Mononuclear cell (primary cell): ENCODE measurements around the gene TNIP1. TPM values are rescaled to one million over a fixed set of nuclear protein-coding genes. Genes with fewer than 3 reads are reported as not detected.

ENCODE experiments used
- total RNA-seq: library from RNA; depleted of rRNA; stranded (reverse); fragments of >200 nt; gene quantifications from one replicate; pipeline ENCODE4 v1.2.3, GENCODE V29; 2012

TNIP1 gene
- total RNA-seq, 1 donor, result 222 TPM

Other genes starting within 250 kb of the TNIP1 start
- gene IRGM, start 234.5 kb downstream of the TNIP1 start, total RNA-seq, result 2.5 TPM
- gene ZNF300, start 176.1 kb downstream of the TNIP1 start, total RNA-seq, result 4.0 TPM
- 1.6 TPM for gene GPX3, start 60.4 kb downstream of the TNIP1 start, total RNA-seq
- gene ANXA6, start 76.7 kb upstream of the TNIP1 start, total RNA-seq, result 127 TPM
- gene CCDC69, start 143.1 kb upstream of the TNIP1 start, total RNA-seq, result 142 TPM
- 38.9 TPM for gene GM2A, start 172.2 kb upstream of the TNIP1 start, total RNA-seq
- gene SLC36A3, start 222.7 kb upstream of the TNIP1 start, total RNA-seq, result not detected